Large intestine (tissue), 12 donors: ENCODE measurements around the gene SLC51A. TPM values are rescaled to one million over a fixed set of nuclear protein-coding genes. Genes with fewer than 3 reads are reported as not detected.
"Not testable (repeated sequence)": the region's sequence is repeated elsewhere in the genome, so short reads cannot be mapped to it uniquely, and the experiment has no call there.

Experiments
- DNase-seq, 2 donors: peaks; one replicate each; pipeline versions ENCODE4 v3.0.0 to v3.0.0-alpha.2; 2013
- H3K27ac ChIP-seq: one replicate; pipeline ENCODE4 v1.5.1; 2013; ENCODE audit warnings: low read length
- H3K27me3 ChIP-seq: 2 replicates; pipeline ENCODE4 v1.6.1; 2013; ENCODE audit warnings: low read length; ENCODE audit not compliant: control insufficient read depth, insufficient read depth
- H3K36me3 ChIP-seq: 2 replicates; pipeline ENCODE4 v1.6.1; 2013; ENCODE audit warnings: low read length; ENCODE audit not compliant: control insufficient read depth, insufficient read depth
- H3K4me1 ChIP-seq: one replicate; pipeline ENCODE4 v1.6.1; 2013; ENCODE audit warnings: low read length; ENCODE audit not compliant: control insufficient read depth, insufficient read depth
- H3K4me3 ChIP-seq: one replicate; pipeline ENCODE4 v1.5.1; 2013; ENCODE audit warnings: low read length
- H3K9me3 ChIP-seq: one replicate; pipeline ENCODE4 v1.6.1; 2013; ENCODE audit warnings: mild to moderate bottlenecking, low read depth, low read length, moderate library complexity; ENCODE audit not compliant: control insufficient read depth
- WGBS: methylation state at CpG from one replicate; pipeline ENCODE4 v1.1.5; 2013; ENCODE audit warnings: low lambda C conversion rate; ENCODE audit not compliant: insufficient coverage; 5-methylcytosine and 5-hydroxymethylcytosine counted together
- long read RNA-seq, 11 donors: transcript quantifications; one replicate each; lab custom pipeline, GENCODE V29; 2026
- polyA plus RNA-seq: library from polyadenylated mRNA; unstranded; fragments of 120-200 nt; gene quantifications from one replicate; pipeline ENCODE4 v1.2.1, GENCODE V29; 2013

The SLC51A gene
- 29.6 TPM for polyA plus RNA-seq
- long read RNA-seq, donor 1, partial matches to known transcripts: 0 of 1 reads
- long read RNA-seq, donor 1, other reads (novel, unspliced or antisense): 0 of 1 reads
- long read RNA-seq, donor 2, transcript SLC51A-212 (5 exons, 1,066 nt): major isoform, 15 of 47 reads
- long read RNA-seq, donor 2, transcript SLC51A-201 (9 exons, 1,463 nt): minor isoform, 8 of 47 reads
- long read RNA-seq, donor 2, partial matches to known transcripts: 21 of 47 reads
- long read RNA-seq, donor 2, other reads (novel, unspliced or antisense): 0 of 47 reads
- long read RNA-seq, donor 3: 0 reads
- long read RNA-seq, donor 4, partial matches to known transcripts: 0 of 1 reads
- long read RNA-seq, donor 4, other reads (novel, unspliced or antisense): 0 of 1 reads
- long read RNA-seq, donor 5, partial matches to known transcripts: 0 of 7 reads
- long read RNA-seq, donor 5, other reads (novel, unspliced or antisense): 0 of 7 reads
- long read RNA-seq, donor 6, partial matches to known transcripts: 0 of 15 reads
- long read RNA-seq, donor 6, other reads (novel, unspliced or antisense): 13 of 15 reads
- long read RNA-seq, donor 7, partial matches to known transcripts: 0 of 4 reads
- long read RNA-seq, donor 7, other reads (novel, unspliced or antisense): 0 of 4 reads
- long read RNA-seq, donor 8, transcript SLC51A-201 (9 exons, 1,463 nt): major isoform, 5 of 28 reads
- long read RNA-seq, donor 8, partial matches to known transcripts: 13 of 28 reads
- long read RNA-seq, donor 8, other reads (novel, unspliced or antisense): 6 of 28 reads
- long read RNA-seq, donor 9, partial matches to known transcripts: 0 of 10 reads
- long read RNA-seq, donor 9, other reads (novel, unspliced or antisense): 10 of 10 reads
- long read RNA-seq, donor 10, partial matches to known transcripts: 12 of 57 reads
- long read RNA-seq, donor 10, other reads (novel, unspliced or antisense): 42 of 57 reads
- long read RNA-seq, donor 11, transcript SLC51A-201 (9 exons, 1,463 nt): major isoform, 5 of 9 reads
- long read RNA-seq, donor 11, partial matches to known transcripts: 0 of 9 reads
- long read RNA-seq, donor 11, other reads (novel, unspliced or antisense): 0 of 9 reads

- WGBS: no CpG with 5 or more reads among the region's 15 CpGs
- Histone ChIP-seq H3K4me3 (peak within 1 kb of the TSS; percentile 41), H3K27me3 (peaks cover 2% of the 10 kb centered on the region), H3K36me3 (no peaks in the 10 kb centered on the region), H3K9me3 (no peaks in the 10 kb centered on the region), H3K4me1 (peaks cover 51% of the 10 kb centered on the region), H3K27ac (peak within 1 kb of the TSS; percentile 84)
- DNase-seq: peak in 1 of 2 donors; percentile 75
Measured at GRCh38 chr3:196216089-196216564, at the start of gene SLC51A. Gene SLC51A (plus strand): TSS chr3:196216534. CDS start chr3:196216713, 179 bp downstream.

GRCh38 chr3:196166741-196167140, 49.6 kb upstream of the SLC51A start:
- H3K4me1 ChIP-seq: peaks cover 19% of the 10 kb centered on the region

GRCh38 chr3:196168808-196169391, 47.4 kb upstream of the SLC51A start:
- Histone ChIP-seq H3K27me3 (no peaks in the 10 kb centered on the region), H3K36me3 (no peaks in the 10 kb centered on the region), H3K4me3 (no peak overlapping the region), H3K4me1 (peaks cover 7% of the 10 kb centered on the region), H3K9me3 (no peaks in the 10 kb centered on the region), H3K27ac (no peak overlapping the region)
- WGBS: no CpG with 5 or more reads among the region's 6 CpGs
- no peak for DNase-seq

More at GRCh38 chr3:196166741-196167140, 49.6 kb upstream of the SLC51A start:
- H3K36me3 ChIP-seq: no peaks in the 10 kb centered on the region
- WGBS: no CpG with 5 or more reads among the region's 7 CpGs
- no peak for DNase-seq
- H3K27ac ChIP-seq: no peak overlapping the region
- no peaks in the 10 kb centered on the region for H3K9me3 ChIP-seq
- H3K27me3 ChIP-seq: no peaks in the 10 kb centered on the region
- no peak overlapping the region for H3K4me3 ChIP-seq

- H3K4me1 ChIP-seq: no peaks in the 10 kb centered on the region
- no peak overlapping the region for H3K4me3 ChIP-seq
- no peak for DNase-seq
- no peaks in the 10 kb centered on the region for H3K27me3 ChIP-seq
- no peak overlapping the region for H3K27ac ChIP-seq
- WGBS: no CpG with 5 or more reads among the region's 5 CpGs
- no peaks in the 10 kb centered on the region for H3K36me3 ChIP-seq
- no peaks in the 10 kb centered on the region for H3K9me3 ChIP-seq
Measured at GRCh38 chr3:196169836-196170240, 46.5 kb upstream of the SLC51A start.

- H3K9me3 ChIP-seq, H3K4me3 ChIP-seq, H3K27ac ChIP-seq, H3K36me3 ChIP-seq, DNase-seq, H3K27me3 ChIP-seq, H3K4me1 ChIP-seq: not testable (repeated sequence)
- WGBS: no CpG with 5 or more reads among the region's 12 CpGs
Measured at GRCh38 chr3:196170296-196170695, 46.0 kb upstream of the SLC51A start.

GRCh38 chr3:196174652-196175051, 41.7 kb upstream of the SLC51A start:
- Histone ChIP-seq H3K36me3 (no peaks in the 10 kb centered on the region), H3K27ac (no peak overlapping the region), H3K4me3 (no peak overlapping the region), H3K4me1 (peaks cover 20% of the 10 kb centered on the region), H3K9me3 (no peaks in the 10 kb centered on the region), H3K27me3 (no peaks in the 10 kb centered on the region)
- DNase-seq: no peak
- WGBS: no CpG with 5 or more reads among the region's 3 CpGs

GRCh38 chr3:196175116-196175625, 41.2 kb upstream of the SLC51A start:
- H3K4me3 ChIP-seq: no peak overlapping the region
- no peak for DNase-seq
- WGBS: no CpG with 5 or more reads among the region's 19 CpGs
- H3K4me1 ChIP-seq: peaks cover 26% of the 10 kb centered on the region
- H3K27me3 ChIP-seq: no peaks in the 10 kb centered on the region
- H3K27ac ChIP-seq: no peak overlapping the region
- no peaks in the 10 kb centered on the region for H3K36me3 ChIP-seq
- H3K9me3 ChIP-seq: no peaks in the 10 kb centered on the region

GRCh38 chr3:196175722-196176121, 40.6 kb upstream of the SLC51A start:
- peaks cover 26% of the 10 kb centered on the region for H3K4me1 ChIP-seq
- no peaks in the 10 kb centered on the region for H3K27me3 ChIP-seq
- no peaks in the 10 kb centered on the region for H3K9me3 ChIP-seq
- DNase-seq: no peak
- H3K27ac ChIP-seq: no peak overlapping the region
- H3K36me3 ChIP-seq: no peaks in the 10 kb centered on the region
- H3K4me3 ChIP-seq: no peak overlapping the region
- WGBS: 95% methylated on average over 4 of the region's 9 CpGs

- Histone ChIP-seq H3K36me3 (no peaks in the 10 kb centered on the region), H3K4me1 (peaks cover 26% of the 10 kb centered on the region), H3K9me3 (no peaks in the 10 kb centered on the region), H3K4me3 (no peak overlapping the region), H3K27ac (peak overlapping the region; percentile 68), H3K27me3 (no peaks in the 10 kb centered on the region)
- peak in 1 of 2 donors; percentile 43 for DNase-seq
- WGBS: 0% methylated on average over 1 of the region's 16 CpGs
Measured at GRCh38 chr3:196177567-196177966, 38.8 kb upstream of the SLC51A start.
